Stimulated activated CD4-positive, alpha-beta T cell treated with anti-CD3 and anti-CD28 coated beads, Interleukin-4, amount 100 ng/mL, for 4 hours (primary cell): ENCODE results near the gene COL18A1.
"Not testable (repeated sequence)": the region's sequence is repeated elsewhere in the genome, so short reads cannot be mapped to it uniquely, and the experiment has no call there.

Source experiments
- DNase-seq, 2 experiments: peaks; one replicate each; pipeline ENCODE4 v3.0.0-alpha.2; 2020

Gene COL18A1

DNA sequence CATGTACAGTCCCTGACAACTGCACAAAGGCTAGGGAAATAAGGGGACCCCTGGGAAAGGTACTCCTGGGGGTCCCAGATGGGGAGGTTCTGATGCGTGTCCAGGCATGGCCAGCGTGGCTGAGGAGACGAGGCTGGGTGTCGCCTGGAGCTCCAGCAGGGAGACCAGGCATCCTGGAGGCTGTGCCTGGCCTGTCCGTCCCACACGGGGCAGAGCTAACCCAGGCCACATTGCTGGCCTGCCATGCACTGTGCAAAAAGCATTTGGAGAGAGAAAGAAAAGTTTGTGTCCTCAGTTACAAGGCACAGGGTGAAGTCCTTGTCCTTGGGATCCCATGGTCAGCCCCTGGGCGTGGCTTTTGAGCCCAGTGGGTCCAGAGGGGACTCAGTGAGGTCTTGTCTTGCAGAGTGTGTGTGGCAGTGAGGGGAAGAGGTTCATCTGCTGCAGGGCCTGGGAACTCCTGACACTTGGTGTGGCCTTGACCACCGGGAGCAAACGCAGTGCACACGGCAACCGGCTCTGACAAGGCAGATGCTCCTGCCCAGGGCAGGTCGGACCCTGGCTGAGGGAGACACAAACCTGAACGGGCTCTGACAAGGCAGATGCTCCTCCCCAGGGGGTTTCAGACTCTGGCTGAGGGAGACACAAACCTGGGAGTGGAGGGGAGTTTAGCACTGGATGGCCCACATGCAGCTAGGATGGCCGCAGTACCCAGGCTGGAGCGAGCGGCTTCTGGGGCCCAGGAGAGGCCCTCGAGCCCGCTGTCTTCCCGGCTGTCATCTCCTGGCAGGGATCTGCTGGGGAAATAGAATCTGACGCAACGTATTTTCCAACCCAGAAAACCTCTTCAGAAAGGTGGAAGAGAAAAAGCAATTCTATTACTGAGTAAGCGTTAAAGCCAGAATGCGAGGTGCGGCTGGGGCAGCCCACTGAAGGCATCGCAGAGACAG is 37.3 kb upstream of the COL18A1 start:
- DNase-seq: no peak

DNA sequence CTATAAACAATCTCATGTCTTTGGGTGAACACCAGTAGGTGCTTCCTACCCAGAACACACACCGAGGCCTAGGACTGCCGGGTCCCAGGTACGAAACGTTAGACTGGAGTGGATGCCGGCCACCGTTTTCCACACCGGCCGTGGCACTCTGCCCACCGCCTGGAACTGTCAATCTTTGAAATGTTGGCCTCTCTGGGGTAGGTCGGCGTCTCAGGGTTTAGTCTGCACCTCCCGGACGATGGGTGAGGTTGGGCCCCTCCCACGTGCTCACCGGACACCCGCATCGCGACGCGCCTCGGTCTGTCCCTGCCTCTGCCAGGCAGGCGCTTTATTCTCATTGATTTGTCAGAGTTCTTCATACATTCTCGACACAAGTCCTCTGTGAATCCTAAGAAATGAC is 35.9 kb upstream of the COL18A1 start:
- not testable (repeated sequence) for DNase-seq

- no peak for DNase-seq
Observed at GRCh38 chr21:45370575-45370974, 34.4 kb upstream of the COL18A1 start.

- DNase-seq: no peak
Observed at GRCh38 chr21:45371081-45371480, 33.9 kb upstream of the COL18A1 start.

DNA sequence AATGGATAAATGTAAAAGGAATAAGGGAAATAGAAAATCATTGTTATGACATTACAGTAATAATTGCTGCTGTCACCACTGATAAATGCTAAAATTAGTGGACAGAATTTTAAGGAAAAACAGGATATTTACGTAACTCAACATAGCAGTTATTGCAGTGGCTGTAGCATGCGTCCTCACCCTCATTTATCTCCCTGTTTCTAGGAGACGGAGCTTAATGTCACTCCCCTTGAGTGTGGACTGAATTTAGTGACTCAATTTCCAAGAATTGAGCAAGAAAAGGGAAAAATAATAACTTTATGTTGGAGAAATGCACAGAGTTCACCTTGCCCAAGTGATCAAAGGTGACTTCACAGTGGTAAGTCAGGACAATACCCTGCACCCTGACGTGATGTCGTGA is 33.3 kb upstream of the COL18A1 start:
- DNase-seq: no peak

GRCh38 chr21:45372732-45373355 is 32.1 kb upstream of the COL18A1 start:
- no peak for DNase-seq

DNA sequence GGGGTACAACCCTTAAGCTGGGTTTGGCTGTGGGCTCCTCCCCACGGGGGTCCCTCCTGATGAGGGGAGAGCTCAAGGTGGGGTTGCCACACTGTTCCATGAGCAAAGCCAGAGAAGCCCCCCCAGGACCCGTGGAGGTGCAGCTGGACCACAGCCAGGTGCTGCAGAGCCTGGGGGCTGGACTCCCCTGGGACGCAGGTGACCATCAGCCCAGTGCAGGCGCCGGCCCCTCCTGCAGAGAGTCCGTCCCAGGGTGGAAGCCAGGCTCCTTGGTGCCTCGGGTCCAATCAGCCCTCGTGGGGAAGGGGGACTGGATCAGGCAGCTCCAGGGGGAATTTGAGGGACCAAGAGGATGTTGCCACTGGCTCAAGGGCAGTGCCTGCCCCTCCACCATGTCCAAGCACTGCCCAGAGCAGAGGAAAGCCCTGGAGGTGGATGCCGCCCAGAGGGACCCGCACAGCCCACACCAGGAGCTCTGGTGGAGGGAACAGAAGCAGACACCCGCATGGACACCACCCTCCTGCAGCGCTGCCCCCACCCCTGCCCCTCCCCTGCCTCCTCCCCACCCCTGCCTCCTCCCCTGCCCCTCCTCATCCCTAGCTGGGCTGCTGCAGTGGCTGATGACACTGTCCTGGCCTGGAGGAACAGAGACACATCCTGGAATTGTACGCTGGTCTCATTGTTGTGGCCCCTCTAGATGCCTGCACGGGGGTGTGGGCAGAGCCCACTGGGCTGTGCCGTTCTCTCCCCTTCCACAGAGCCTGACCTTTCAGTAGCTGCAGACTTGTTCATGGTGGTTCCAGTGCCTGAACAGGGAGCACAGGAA is 30.8 kb upstream of the COL18A1 start:
- no peak for DNase-seq

GRCh38 chr21:45374826-45375455 is 30.0 kb upstream of the COL18A1 start:
- no peak for DNase-seq

DNA sequence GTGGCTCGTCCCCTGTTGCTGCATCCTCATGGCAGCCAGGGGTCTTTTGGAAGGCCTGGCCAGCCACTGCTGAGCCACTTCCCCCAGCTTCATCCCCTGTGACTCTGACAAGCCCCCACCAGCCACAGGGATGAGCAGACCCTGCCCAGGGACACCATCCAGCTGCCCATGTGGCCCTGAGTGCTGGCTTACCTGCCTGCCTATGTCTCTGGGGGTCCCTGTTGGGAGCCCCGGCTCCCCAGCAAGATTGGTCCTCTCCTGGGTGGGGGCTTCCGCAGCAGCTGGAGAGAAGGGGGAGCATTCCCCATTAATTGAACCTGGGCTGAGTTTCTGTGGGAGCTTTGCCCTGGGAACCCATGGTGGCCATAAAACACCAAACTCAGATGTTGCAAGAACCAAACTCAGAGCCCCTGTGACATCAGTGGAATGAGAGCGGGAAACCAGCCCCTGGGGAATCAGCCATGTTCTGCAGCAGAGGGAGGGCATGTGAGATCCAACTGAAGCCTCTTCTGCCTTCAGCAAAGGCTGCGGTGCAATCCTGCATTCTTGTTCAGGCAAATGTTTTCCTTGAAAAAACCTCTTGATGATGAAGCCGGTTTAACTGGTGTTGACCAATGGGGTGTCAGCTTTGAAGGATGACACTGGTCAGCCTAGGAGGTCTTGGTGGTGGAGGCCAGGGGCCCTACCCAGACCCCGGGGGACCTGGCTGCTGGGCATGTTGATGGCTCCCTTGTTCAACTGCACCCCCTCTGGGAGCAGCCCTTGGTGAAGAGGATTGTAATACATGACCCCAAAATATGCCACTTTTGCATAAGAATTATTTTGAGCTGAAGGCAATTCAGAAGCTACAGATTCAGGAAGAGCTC is 28.3 kb upstream of the COL18A1 start:
- DNase-seq: no peak

DNA sequence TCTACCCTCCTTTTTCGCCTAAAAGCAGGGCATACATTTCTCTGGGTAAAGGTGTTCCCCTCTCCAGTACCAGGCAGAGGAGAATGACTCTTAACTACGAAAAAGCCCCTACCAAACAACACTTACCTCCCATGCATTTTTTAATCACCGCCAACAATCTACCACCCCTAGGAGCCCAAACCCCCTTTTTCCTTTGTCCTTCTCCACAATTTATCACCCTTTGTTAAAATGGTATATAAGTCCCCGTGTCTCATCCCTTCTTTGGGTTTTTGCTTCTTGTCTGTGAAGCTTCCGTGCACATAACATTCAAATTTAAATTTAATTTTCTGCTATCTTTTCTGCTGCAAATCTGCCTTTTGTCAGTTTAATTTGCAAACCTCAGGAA is 27.6 kb upstream of the COL18A1 start:
- DNase-seq: no peak

DNA sequence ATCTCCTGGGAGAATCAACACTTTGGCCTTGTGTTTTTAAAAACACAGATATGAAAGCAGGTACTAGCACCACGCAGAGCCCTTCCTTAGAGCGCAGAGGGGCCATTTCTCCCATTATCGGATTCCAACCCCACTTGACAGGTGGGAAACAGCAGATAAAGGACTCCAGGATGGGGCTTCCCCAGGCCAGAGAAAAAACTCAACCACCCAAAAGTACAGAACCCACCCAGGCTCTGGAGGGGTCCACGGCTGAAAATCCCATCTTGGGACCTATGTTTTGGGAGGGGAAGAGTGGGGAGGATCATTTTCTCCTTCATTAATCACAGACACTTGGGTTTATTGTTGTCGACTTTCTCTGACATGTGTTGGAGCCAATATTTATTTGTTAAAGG is 27.1 kb upstream of the COL18A1 start:
- no peak for DNase-seq

- DNase-seq: no peak
Observed at GRCh38 chr21:45378258-45378966, 26.6 kb upstream of the COL18A1 start.

DNA sequence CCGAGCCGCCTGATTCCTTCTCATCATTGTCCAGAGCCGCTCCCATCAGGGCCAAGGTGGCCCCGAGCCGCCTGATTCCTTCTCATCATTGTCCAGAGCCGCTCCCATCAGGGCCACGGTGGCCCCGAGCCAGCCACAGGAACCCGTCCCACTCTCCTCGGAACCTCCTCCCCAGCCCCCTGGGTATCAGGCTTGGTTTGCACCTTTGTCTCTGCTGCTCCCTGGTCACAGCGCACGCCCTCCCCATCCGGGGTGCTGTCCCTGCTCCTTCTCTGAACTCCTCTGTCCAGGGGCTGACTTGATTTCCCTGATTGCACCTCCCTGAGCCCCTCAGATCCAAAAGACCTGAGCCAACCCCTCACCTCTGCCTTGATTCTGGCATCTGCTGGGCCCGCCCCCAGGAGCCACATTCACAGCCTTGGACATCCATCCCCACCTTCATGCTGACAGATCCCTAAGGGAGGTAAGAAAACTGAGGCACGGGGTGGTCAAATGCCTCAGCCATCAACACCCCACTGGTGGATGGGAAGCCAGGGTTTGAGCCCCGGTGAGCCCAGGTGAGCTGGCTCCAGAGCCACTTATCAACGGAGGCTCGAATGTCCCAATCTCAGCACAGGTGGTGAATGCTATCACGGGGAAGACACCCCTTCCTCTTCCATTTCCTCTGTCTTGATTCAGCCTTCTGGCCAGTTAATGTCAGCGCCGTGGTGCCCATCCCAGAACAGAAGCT is 25.6 kb upstream of the COL18A1 start:
- DNase-seq: no peak

- no peak for DNase-seq
Observed at GRCh38 chr21:45379901-45380330, 25.0 kb upstream of the COL18A1 start.

DNA sequence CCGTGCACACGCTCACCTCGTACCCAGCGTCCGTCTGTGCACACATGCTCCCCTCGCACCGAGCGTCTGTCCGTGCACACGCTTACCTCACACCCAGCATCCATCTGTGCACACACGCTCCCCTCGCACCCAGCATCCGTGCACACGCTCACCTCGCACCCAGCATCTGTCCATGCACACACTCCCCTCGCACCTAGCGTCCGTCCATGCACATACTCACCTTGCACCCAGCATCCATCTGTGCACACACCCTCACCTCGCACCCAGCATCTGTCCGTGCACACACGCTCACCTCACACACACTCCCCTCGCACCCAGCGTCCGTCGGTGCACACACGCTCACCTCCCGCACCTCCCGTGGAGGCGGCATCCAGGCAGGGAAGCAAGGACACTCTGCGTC is 24.4 kb upstream of the COL18A1 start:
- no peak for DNase-seq

DNA sequence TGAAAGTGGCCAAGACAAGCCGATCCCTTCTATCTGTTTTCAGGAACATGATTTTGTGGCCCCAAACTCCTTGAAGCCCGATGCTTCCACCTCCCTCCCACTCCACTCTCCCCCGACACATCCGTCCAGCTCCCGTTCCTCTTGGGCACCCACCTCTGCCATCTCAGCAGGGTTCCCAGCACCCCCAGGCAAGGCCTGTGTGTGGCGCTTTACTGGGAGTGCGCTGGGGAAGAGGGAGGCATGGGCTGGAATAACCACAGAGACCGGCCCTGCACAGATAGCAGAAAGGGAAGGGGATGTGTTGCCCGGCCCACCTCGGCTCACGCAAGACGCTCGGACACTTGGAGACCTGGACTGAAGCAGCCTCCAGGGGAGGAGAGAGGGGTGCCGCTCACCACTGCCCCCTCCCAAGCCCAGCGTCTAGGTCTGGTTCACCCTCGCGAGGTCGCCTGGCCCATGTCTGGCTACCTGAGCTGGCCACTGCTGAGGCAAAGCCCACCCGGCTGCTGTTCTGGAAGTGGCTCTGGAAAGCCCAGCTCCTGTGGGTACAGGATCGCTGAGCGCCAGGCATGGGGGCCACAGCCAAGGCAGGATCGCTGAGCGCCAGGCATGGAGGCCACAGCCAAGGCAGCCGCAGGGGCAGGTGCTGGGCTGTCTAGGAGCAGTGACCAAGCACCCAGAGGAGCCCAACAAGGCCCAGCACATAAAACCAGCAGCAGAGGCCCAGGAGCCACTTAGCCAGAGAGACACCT is 23.8 kb upstream of the COL18A1 start:
- DNase-seq: no peak

- no peak for DNase-seq
Observed at GRCh38 chr21:45381865-45382696, 22.9 kb upstream of the COL18A1 start.

GRCh38 chr21:45382697-45382997 is 22.3 kb upstream of the COL18A1 start:
- DNase-seq: no peak

DNA sequence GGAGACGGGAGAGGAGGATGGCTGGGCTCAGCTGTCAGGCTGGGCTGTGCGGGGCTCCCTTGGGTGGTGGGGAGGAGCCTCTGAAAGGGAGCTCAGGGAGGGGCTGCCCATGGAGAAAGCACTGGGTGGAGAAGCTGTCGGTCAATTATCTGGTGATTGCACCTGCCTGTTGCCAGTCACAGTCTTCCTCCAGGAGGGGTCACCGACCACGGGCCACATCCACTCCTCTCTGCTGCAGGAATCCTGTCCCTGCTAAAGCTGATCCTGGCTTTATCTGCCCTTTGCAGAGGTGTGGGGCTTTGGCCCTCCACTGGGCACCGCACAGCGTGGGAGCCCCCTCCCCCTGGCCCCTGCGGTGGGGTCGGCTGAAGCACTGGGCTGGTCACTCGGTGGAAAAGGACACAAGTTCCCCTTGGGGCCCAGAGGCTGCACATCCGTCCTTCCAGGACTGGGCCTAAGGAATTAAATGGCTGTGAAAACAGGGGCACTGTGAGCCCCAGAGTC is 21.8 kb upstream of the COL18A1 start:
- no peak for DNase-seq
